HCT116 (cell line): ENCODE measurements around the gene VEPH1. TPM values are rescaled to one million over a fixed set of nuclear protein-coding genes. Genes with fewer than 3 reads are reported as not detected.

Source experiments
- ATAC-seq: fragments of 200-7000 bp; cut with Tn5 transposase; 2 replicates; pipeline ENCODE4 v1.9.1; 2020; ENCODE audit warnings: mild to moderate bottlenecking, moderate library complexity
- BruUV-seq: library from RNA; stranded (reverse); fragments of 400-500 nt; replicated peaks from 2 replicates; lab custom pipeline; 2021; lab: Mats Ljungman, UMichigan
- CTCF ChIA-PET: fragments of 300-600 bp; sonication (Branson Sonifier 250); formaldehyde crosslinking; loops from one replicate; lab custom pipeline; 2021; ENCODE audit warnings: antibody characterized with exemption; lab: Charles Lee
- POLR2A ChIA-PET: fragments of 300-600, 350-600 bp; sonication (Branson Sonifier 250); formaldehyde crosslinking; loops from one replicate; lab custom pipeline; 2021; ENCODE audit warnings: antibody characterized with exemption; lab: Charles Lee
- RAD21 ChIA-PET, 2 experiments: fragments of 300-600 bp; sonication (Branson Sonifier 250); formaldehyde crosslinking; loops; one replicate each; lab custom pipeline; 2023; ENCODE audit warnings: low total read pairs in 2 of 2; ENCODE audit not compliant: uncharacterized antibody in 2 of 2, unreplicated experiment in 2 of 2, low non-redundant PET in 1 of 2; lab: Charles Lee
- DNase-seq: peaks from one replicate; pipeline ENCODE4 v3.0.0-alpha.2; 2010; ENCODE audit warnings: low read depth, low spot score
- H2AFZ ChIP-seq: fragments of 200-600 bp; shearing (Covaris generic), sonication (generic); 2 replicates; pipeline ENCODE4 v1.6.1; 2017; ENCODE audit warnings: low read depth, mixed run types, mixed read lengths, antibody characterized with exemption, low read length; ENCODE audit not compliant: poor library complexity, severe bottlenecking
- H3K27ac ChIP-seq: 2 replicates; pipeline ENCODE4 v1.5.1; 2012; ENCODE audit warnings: low read depth, low read length
- H3K27me3 ChIP-seq: fragments of 200-600 bp; sonication (generic); 2 replicates; pipeline ENCODE4 v1.6.1; 2016; ENCODE audit warnings: mixed run types, low read length, mixed read lengths; ENCODE audit not compliant: insufficient read depth
- H3K36me3 ChIP-seq, 2 experiments: fragments of 200-500 bp in 1 of 2; fragments of 200-600 bp in 1 of 2; sonication (Bioruptor generic) in 1 of 2; sonication (generic) in 1 of 2; 2 replicates each; pipeline versions ENCODE4 v1.5.1 to v1.6.1; 2014 to 2016; ENCODE audit warnings: low read length in 2 of 2, inconsistent platforms in 1 of 2, mixed read lengths in 1 of 2, mixed run types in 1 of 2; ENCODE audit not compliant: insufficient read depth in 2 of 2, control insufficient read depth in 1 of 2
- H3K4me1 ChIP-seq, 2 experiments: fragments of 200-600 bp in 1 of 2; sonication (generic) in 1 of 2; 2 replicates each; pipeline versions ENCODE4 v1.5.1 to v1.6.1; 2012 to 2017; ENCODE audit warnings: low read length in 2 of 2, inconsistent platforms in 1 of 2, mild to moderate bottlenecking in 1 of 2, mixed read lengths in 1 of 2, mixed run types in 1 of 2, moderate library complexity in 1 of 2; ENCODE audit not compliant: insufficient read depth in 2 of 2, control insufficient read depth in 1 of 2
- H3K4me2 ChIP-seq: fragments of 200-600 bp; sonication (generic); 2 replicates; pipeline ENCODE4 v1.6.1; 2017; ENCODE audit warnings: mixed run types, low read length, mixed read lengths
- H3K4me3 ChIP-seq, 2 experiments: fragments of 200-600 bp in 1 of 2; sonication (generic) in 1 of 2; replicated peaks in 1 of 2; 2 replicates each; pipeline ENCODE4 v1.5.1; 2011 to 2016; ENCODE audit warnings: low read length in 2 of 2, control low read depth in 1 of 2, low read depth in 1 of 2, mild to moderate bottlenecking in 1 of 2, mixed read lengths in 1 of 2, mixed run types in 1 of 2
- H3K79me2 ChIP-seq: fragments of 200-600 bp; sonication (generic); 2 replicates; pipeline ENCODE4 v1.6.1; 2017; ENCODE audit warnings: mild to moderate bottlenecking, mixed run types, low read length, moderate library complexity, mixed read lengths; ENCODE audit not compliant: insufficient read depth
- H3K9ac ChIP-seq: fragments of 200-600 bp; sonication (generic); 2 replicates; pipeline ENCODE4 v1.6.1; 2016; ENCODE audit warnings: low read length, mixed read lengths
- H3K9me2 ChIP-seq: fragments of 200-600 bp; sonication (generic), shearing (Covaris generic); 2 replicates; pipeline ENCODE4 v1.6.1; 2017; ENCODE audit warnings: mixed run types, mild to moderate bottlenecking, moderate library complexity; ENCODE audit not compliant: insufficient read depth
- H3K9me3 ChIP-seq, 2 experiments: fragments of 200-500 bp in 1 of 2; fragments of 200-600 bp in 1 of 2; sonication (Bioruptor generic) in 1 of 2; sonication (generic) in 1 of 2; 2 replicates each; pipeline ENCODE4 v1.6.1; 2014 to 2017; ENCODE audit warnings: low read length in 2 of 2, mixed read lengths in 2 of 2, inconsistent platforms in 1 of 2, low read depth in 1 of 2, mild to moderate bottlenecking in 1 of 2, mixed run types in 1 of 2, moderate library complexity in 1 of 2; ENCODE audit not compliant: control insufficient read depth in 1 of 2, insufficient read depth in 1 of 2
- H4K20me1 ChIP-seq: fragments of 200-600 bp; sonication (generic), shearing (Covaris generic); 2 replicates; pipeline ENCODE4 v1.6.1; 2017; ENCODE audit warnings: mixed run types, mild to moderate bottlenecking, moderate library complexity; ENCODE audit not compliant: insufficient read depth
- CBX3 ChIP-seq: IDR thresholded peaks from 2 replicates; pipeline ENCODE4 v1.6.1; 2012; ENCODE audit warnings: low read depth
- CEBPB ChIP-seq: IDR thresholded peaks from 2 replicates; pipeline ENCODE4 v1.6.1; 2012; ENCODE audit warnings: low read depth
- EGR1 ChIP-seq: IDR thresholded peaks from 2 replicates; pipeline ENCODE4 v1.6.1; 2012; ENCODE audit warnings: low read depth
- ELF1 ChIP-seq: IDR thresholded peaks from 2 replicates; pipeline ENCODE4 v1.6.1; 2012; ENCODE audit warnings: low read depth, borderline replicate concordance
- SP1 ChIP-seq: IDR thresholded peaks from 2 replicates; pipeline ENCODE4 v1.6.1; 2012; ENCODE audit warnings: low read depth
- SRF ChIP-seq: IDR thresholded peaks from 2 replicates; pipeline ENCODE4 v1.6.1; 2012; ENCODE audit warnings: low read depth
- YY1 ChIP-seq: IDR thresholded peaks from 2 replicates; pipeline ENCODE4 v1.6.1; 2011; ENCODE audit warnings: low read length, low read depth, moderate library complexity, mild to moderate bottlenecking; ENCODE audit not compliant: insufficient replicate concordance; ENCODE audit errors: extremely low read depth
- ZBTB33 ChIP-seq: IDR thresholded peaks from 2 replicates; pipeline ENCODE4 v1.6.1; 2011; ENCODE audit warnings: mild to moderate bottlenecking, low read length, moderate library complexity; ENCODE audit not compliant: insufficient replicate concordance; ENCODE audit errors: extremely low read depth
- ZNF274 ChIP-seq: fragments of 200-500 bp; sonication (Bioruptor generic); IDR thresholded peaks from 2 replicates; pipeline ENCODE4 v1.6.1; 2014; ENCODE audit warnings: mild to moderate bottlenecking, low read depth, low read length, inconsistent platforms
- intact Hi-C: fragments of 100-400 bp; cut with micrococcal nuclease; formaldehyde crosslinking; loops from 2 replicates; pipeline ENCODE4 v1.10.0; 2022
- total RNA-seq: library from RNA; stranded (reverse); gene quantifications from one replicate; pipeline ENCODE4 v1.2.1, GENCODE V29; 2021; ENCODE audit not compliant: unreplicated experiment
- TF ChIP-seq, protein P1 (sequence below): IDR thresholded peaks from 2 replicates; pipeline ENCODE4 v1.6.1; 2012

The VEPH1 gene
- total RNA-seq, 1 experiment from 2014 or later = 4.9 TPM

DNA sequence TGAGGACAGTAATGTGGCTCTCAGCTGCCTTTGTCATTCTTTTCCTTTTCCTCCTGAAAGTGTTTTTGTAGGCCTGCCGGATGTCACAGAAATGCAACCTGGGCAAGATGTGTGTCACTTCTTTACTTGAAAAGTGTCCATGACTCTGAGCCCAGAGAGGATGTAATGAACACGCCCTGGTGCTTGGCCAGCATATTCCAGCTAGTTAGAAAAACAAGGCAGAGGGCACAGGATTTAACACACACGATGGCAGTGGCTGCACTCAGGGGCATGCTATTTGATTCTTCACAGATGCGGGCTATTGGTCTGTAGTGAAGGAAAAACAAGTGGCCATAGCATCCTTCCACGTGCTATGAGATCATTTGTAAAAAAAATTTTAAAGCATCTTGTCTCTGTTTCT, 96.8 kb downstream of the VEPH1 start:
- DNase-seq = no peak
- Histone ChIP-seq H3K9me2 (no peaks in the 10 kb centered on the region), H3K9ac (no peak overlapping the region), H2AFZ (no peak overlapping the region), H3K4me3 (no peak overlapping the region), H4K20me1 (no peaks in the 10 kb centered on the region), H3K4me2 (no peak overlapping the region), H3K27ac (no peak overlapping the region), H3K4me1 (no peaks in the 10 kb centered on the region), H3K79me2 (no peaks in the 10 kb centered on the region), H3K9me3 (no peaks in the 10 kb centered on the region), H3K36me3 (no peaks in the 10 kb centered on the region), H3K27me3 (no peaks in the 10 kb centered on the region)
- ChIA-PET CTCF (no interaction called here), RAD21 (no interaction called here), POLR2A (no interaction called here)
- intact Hi-C loops = no loop called here
- no TSS peak for BruUV-seq
- no peak for TF ChIP-seq ZNF274
- TF ChIP-seq ZBTB33 = no peak
- TF ChIP-seq CEBPB = no peak
- no peak for TF ChIP-seq SRF
- TF ChIP-seq YY1 = no peak
- TF ChIP-seq ELF1 = no peak
- TF ChIP-seq SP1 = no peak
- TF ChIP-seq CBX3 = no peak
- TF ChIP-seq, protein P1, sequence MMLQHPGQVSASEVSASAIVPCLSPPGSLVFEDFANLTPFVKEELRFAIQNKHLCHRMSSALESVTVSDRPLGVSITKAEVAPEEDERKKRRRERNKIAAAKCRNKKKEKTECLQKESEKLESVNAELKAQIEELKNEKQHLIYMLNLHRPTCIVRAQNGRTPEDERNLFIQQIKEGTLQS = no peak
- no peak for TF ChIP-seq EGR1
- ATAC-seq = no peak
